Measurements from ENCODE around the gene SLC7A7.

DNA sequence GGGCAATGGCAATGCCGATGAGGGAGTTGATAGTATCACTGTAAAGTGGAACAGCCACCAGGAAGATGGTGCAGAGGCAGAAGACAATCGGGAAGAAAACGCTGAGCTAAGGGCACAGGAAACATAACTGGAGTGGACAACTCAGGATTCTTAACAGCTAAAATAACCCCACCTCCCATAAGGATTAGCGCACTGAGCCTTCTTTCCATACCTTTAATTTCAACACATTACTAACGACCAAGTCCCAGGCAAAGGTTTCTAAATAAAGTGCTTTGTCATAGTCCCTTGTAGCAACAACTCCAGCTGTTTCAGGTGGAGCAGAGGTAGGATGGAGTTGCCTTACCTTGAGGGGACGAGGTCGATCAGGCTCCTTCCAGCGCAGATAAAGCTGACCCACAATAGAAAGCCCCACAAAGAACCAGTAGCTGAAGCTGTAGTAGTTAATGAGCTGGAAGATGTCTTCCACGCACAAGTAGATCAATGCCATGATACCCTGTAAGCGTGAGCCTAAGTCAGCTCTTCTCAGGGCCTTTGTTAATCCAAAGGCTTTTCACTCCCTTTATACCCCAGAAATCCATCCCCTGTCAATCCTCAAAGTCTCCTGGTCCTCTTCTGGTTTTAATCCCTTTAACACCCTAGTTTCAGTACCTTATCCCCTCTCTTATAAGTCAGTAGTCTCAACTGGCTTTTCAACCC lies 41.1 kb downstream of the SLC7A7 start:
- TF ChIP-seq, protein P1, sequence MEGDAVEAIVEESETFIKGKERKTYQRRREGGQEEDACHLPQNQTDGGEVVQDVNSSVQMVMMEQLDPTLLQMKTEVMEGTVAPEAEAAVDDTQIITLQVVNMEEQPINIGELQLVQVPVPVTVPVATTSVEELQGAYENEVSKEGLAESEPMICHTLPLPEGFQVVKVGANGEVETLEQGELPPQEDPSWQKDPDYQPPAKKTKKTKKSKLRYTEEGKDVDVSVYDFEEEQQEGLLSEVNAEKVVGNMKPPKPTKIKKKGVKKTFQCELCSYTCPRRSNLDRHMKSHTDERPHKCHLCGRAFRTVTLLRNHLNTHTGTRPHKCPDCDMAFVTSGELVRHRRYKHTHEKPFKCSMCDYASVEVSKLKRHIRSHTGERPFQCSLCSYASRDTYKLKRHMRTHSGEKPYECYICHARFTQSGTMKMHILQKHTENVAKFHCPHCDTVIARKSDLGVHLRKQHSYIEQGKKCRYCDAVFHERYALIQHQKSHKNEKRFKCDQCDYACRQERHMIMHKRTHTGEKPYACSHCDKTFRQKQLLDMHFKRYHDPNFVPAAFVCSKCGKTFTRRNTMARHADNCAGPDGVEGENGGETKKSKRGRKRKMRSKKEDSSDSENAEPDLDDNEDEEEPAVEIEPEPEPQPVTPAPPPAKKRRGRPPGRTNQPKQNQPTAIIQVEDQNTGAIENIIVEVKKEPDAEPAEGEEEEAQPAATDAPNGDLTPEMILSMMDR (IDR thresholded peaks at IDR 0.05): no peak
- TF ChIP-seq POLR2A (IDR thresholded peaks at IDR 0.05) (no peak), POLR2AphosphoS5 (IDR thresholded peaks at IDR 0.05; ENCODE audit: insufficient read depth in 1 of 2, low read depth in 1 of 2) (no peak)
